Memory B cell (primary cell): ENCODE measurements around the gene CACNA1C.

Source experiments
- ATAC-seq: fragments of 150-1000 bp; cut with Tn5 transposase; 2 replicates; pipeline ENCODE4 v1.10.0; 2021; ENCODE audit warnings: low read depth, mild to moderate bottlenecking, moderate library complexity
- DNase-seq, 2 donors: peaks; one replicate each; pipeline ENCODE4 v3.0.0; 2022; ENCODE audit warnings: low spot score in 2 of 2
- H3K27ac Mint-ChIP-seq: one replicate; pipeline ENCODE4 v1.8.0; 2022; ENCODE audit warnings: mild to moderate bottlenecking, moderate library complexity, mixed read lengths
- H3K27me3 Mint-ChIP-seq: one replicate; pipeline ENCODE4 v1.8.0; 2022; ENCODE audit warnings: mixed read lengths
- H3K36me3 Mint-ChIP-seq: one replicate; pipeline ENCODE4 v1.8.0; 2022; ENCODE audit warnings: mild to moderate bottlenecking, mixed read lengths
- H3K4me1 Mint-ChIP-seq: one replicate; pipeline ENCODE4 v1.8.0; 2022; ENCODE audit warnings: mixed read lengths
- H3K4me3 Mint-ChIP-seq: one replicate; pipeline ENCODE4 v1.8.0; 2022; ENCODE audit warnings: mild to moderate bottlenecking, moderate library complexity, mixed read lengths
- H3K9me3 Mint-ChIP-seq: one replicate; pipeline ENCODE4 v1.8.0; 2022; ENCODE audit warnings: mixed read lengths

CACNA1C gene

DNA sequence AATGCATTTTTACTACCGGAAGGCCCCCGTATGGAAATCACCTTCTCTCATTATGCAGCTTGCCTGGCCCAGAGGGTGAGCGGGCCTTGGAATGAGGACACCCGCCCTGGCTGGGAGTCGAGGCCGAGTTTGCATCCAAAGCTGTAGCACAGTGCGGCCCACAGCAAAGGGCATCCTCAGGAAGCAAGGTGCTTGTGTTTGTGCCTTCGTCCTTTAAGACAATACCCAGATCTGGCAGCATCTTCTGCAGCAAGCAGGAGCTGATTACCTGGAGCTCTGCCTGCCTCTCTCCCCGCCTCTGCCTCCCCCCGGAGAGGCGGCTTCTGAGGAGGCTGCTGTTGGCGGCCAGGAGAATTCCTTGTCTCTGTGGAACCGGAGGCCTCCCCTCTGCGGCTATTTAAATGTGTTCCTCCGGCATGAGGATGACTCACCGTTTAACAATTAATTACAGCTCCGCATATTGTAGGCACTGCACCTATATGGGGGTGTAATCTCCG lies 145.3 kb downstream of the CACNA1C start:
- ATAC-seq = no peak
- Mint-ChIP-seq H3K4me1 (no peaks in the 10 kb centered on the region), H3K27ac (no peak overlapping the region), H3K36me3 (no peaks in the 10 kb centered on the region), H3K9me3 (no peaks in the 10 kb centered on the region), H3K27me3 (peaks cover 2% of the 10 kb centered on the region), H3K4me3 (no peak overlapping the region)
- DNase-seq = no peak

- Mint-ChIP-seq H3K4me1 (no peaks in the 10 kb centered on the region), H3K9me3 (no peaks in the 10 kb centered on the region), H3K36me3 (no peaks in the 10 kb centered on the region), H3K4me3 (no peak overlapping the region), H3K27ac (no peak overlapping the region), H3K27me3 (peaks cover 2% of the 10 kb centered on the region)
- ATAC-seq = no peak
- no peak for DNase-seq
These were observed 145.8 kb downstream of the CACNA1C start for GRCh38 chr12:2198542-2198941.

DNA sequence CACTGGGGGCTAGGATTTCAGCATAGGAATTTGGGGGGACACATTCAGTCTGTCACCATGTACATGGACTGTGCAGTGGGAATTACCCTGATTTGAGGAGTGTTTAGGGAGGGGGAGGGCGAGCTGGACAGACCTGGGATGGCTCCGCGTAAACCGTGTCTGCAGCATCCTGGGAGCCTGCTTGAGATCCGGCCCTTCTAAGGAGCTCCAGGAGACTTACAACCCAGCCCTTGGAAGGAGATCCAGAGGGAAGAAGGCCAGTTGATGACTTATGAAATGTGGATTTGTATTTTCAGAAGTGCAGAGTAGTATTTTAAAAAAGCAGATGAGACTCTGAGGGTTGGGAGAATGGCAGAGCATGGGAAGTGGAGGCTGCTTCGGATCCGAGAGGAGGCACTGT lies 153.2 kb downstream of the CACNA1C start:
- peaks cover 8% of the 10 kb centered on the region for H3K4me1 Mint-ChIP-seq
- no peak for ATAC-seq
- no peaks in the 10 kb centered on the region for H3K9me3 Mint-ChIP-seq
- no peak overlapping the region for H3K27ac Mint-ChIP-seq
- H3K36me3 Mint-ChIP-seq = no peaks in the 10 kb centered on the region
- peaks cover 6% of the 10 kb centered on the region for H3K27me3 Mint-ChIP-seq
- H3K4me3 Mint-ChIP-seq = no peak overlapping the region
- DNase-seq = no peak

- no peaks in the 10 kb centered on the region for H3K9me3 Mint-ChIP-seq
- no peak for ATAC-seq
- no peaks in the 10 kb centered on the region for H3K36me3 Mint-ChIP-seq
- peaks cover 8% of the 10 kb centered on the region for H3K4me1 Mint-ChIP-seq
- no peak for DNase-seq
- H3K4me3 Mint-ChIP-seq = no peak overlapping the region
- H3K27ac Mint-ChIP-seq = no peak overlapping the region
- peaks cover 6% of the 10 kb centered on the region for H3K27me3 Mint-ChIP-seq
These were observed 156.2 kb downstream of the CACNA1C start for GRCh38 chr12:2208837-2209635.

- Mint-ChIP-seq H3K4me3 (no peak overlapping the region), H3K36me3 (no peaks in the 10 kb centered on the region), H3K27me3 (peaks cover 13% of the 10 kb centered on the region), H3K27ac (no peak overlapping the region), H3K9me3 (no peaks in the 10 kb centered on the region), H3K4me1 (peaks cover 8% of the 10 kb centered on the region)
- DNase-seq (no peak), ATAC-seq (no peak)
These were observed 158.3 kb downstream of the CACNA1C start for GRCh38 chr12:2211119-2211518.

DNA sequence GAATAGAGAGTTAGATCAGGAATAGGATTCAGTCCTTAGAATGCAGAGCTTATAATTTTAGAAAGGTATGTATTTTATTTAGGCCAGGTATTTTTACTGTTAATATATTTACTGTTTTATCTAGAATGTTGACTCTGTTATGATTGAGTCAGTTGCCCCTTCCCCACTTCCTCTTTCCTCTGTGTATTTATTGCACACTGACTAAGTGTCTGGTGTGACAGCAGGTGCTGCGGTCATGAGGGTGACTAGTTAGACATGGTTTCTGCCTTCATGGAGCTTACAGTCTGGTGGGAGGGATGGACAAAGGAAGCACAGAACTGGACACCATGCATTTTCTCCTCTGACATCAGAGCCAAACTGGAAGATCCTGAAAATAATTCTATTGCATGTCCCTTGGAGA lies 159.8 kb downstream of the CACNA1C start:
- no peak for ATAC-seq
- Mint-ChIP-seq H3K4me3 (no peak overlapping the region), H3K9me3 (no peaks in the 10 kb centered on the region), H3K36me3 (no peaks in the 10 kb centered on the region), H3K4me1 (peaks cover 8% of the 10 kb centered on the region), H3K27ac (no peak overlapping the region), H3K27me3 (peaks cover 8% of the 10 kb centered on the region)
- no peak for DNase-seq

DNA sequence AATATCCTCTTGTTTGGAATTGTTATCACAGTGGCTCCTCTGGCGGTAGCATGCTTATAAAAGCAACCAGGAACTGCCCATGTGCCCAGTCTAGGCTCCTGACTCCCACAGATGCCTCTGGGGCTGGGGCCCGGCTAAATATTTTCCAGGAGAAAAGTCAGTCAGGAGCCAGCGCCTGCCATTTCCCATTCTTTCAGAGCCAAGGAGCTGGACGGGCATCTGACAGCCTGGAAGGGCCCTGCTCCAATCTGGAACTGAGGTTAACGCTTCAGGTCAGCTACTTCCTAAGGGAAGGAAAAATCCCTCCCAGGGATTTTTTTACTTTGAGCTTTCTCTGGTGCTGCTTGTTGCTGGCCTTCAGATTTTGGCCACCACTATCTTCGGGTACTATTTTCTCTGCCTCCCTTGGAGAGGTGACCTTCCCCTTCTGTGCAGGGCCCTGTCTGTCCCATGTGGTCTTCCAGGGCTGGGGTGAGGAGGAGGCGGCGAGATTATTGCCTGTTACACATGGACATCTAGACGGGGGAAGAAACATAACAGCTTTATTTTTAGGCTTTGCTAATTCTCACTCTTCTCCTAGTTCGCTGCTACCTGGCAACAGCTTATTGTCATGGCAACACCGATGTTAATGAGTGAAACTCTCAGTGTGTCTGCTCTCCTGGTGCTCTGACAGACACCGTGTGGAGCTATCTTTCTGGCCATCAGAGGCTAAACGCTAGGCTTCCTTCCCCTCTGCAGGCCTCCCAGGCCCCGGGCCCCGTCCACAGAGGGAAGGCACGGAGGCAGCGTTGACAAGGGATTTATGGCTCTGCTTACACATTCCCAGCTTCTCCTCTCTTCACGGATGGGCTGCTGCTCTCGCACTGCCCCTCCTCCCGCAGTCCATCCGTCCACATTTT lies 160.4 kb downstream of the CACNA1C start:
- DNase-seq (no peak), ATAC-seq (no peak)
- no peak overlapping the region for H3K4me3 Mint-ChIP-seq
- H3K4me1 Mint-ChIP-seq = peaks cover 5% of the 10 kb centered on the region
- H3K27ac Mint-ChIP-seq = no peak overlapping the region
- H3K27me3 Mint-ChIP-seq = peaks cover 8% of the 10 kb centered on the region
- no peaks in the 10 kb centered on the region for H3K36me3 Mint-ChIP-seq
- H3K9me3 Mint-ChIP-seq = no peaks in the 10 kb centered on the region

- Mint-ChIP-seq H3K27me3 (peaks cover 8% of the 10 kb centered on the region), H3K4me3 (no peak overlapping the region), H3K36me3 (no peaks in the 10 kb centered on the region), H3K27ac (no peak overlapping the region), H3K4me1 (peaks cover 5% of the 10 kb centered on the region), H3K9me3 (no peaks in the 10 kb centered on the region)
- ATAC-seq (no peak), DNase-seq (no peak)
These were observed 161.6 kb downstream of the CACNA1C start for GRCh38 chr12:2214411-2214810.

GRCh38 chr12:2215709-2216560 lies 163.1 kb downstream of the CACNA1C start:
- Mint-ChIP-seq H3K36me3 (no peaks in the 10 kb centered on the region), H3K4me1 (no peaks in the 10 kb centered on the region), H3K4me3 (no peak overlapping the region), H3K9me3 (no peaks in the 10 kb centered on the region), H3K27ac (no peak overlapping the region), H3K27me3 (peaks cover 8% of the 10 kb centered on the region)
- ATAC-seq (no peak), DNase-seq (no peak)

DNA sequence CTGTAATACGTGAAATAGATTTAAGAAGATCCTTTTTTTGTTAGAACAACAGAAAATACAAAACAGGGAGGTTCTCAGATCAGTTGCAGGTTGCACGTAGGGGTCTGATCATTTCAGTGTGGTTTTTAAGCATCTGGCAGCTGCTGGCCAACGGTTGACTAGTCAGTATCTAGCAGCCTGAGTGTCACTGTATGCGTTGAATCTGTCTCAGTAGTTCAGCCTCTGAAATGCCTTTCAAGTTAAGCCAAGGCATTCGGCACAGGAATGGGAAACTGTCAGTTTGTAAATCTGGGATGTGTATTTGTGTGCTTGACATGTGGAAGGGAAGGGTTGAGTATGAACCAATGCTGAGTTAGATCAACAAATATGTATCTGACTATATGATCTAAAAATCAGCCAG lies 165.9 kb downstream of the CACNA1C start:
- no peak for DNase-seq
- no peak overlapping the region for H3K27ac Mint-ChIP-seq
- no peaks in the 10 kb centered on the region for H3K4me1 Mint-ChIP-seq
- no peak for ATAC-seq
- H3K4me3 Mint-ChIP-seq = no peak overlapping the region
- H3K36me3 Mint-ChIP-seq = no peaks in the 10 kb centered on the region
- peaks cover 1% of the 10 kb centered on the region for H3K9me3 Mint-ChIP-seq
- peaks cover 8% of the 10 kb centered on the region for H3K27me3 Mint-ChIP-seq

DNA sequence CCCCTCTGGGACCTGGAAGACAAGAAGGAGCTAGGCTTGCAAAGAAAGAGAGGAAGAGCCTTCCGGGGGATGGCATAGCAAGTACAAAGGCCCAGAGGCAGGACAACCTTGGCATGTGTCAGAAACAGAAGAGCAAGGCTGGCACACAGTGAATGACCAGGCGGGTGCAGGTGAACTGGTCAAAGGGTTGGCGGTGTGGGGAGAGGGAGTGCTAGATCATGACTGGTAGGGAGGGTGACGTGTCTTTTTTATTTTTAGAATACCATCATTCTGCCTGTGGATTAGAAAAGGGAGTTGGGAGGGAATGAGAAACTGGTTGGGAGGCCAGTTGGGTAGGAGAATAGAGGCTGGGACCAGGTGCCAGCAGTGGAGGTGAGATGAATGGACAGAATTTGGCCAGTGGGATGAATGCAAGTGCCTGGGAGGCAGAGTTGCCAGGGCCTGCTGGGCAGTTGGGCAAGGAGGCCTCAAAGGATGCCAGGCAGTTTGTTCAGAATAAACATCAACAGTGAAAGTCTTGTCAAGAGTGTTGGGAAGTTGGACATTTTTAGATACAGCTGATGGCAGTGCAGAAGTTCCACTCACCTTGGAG lies 168.3 kb downstream of the CACNA1C start:
- Mint-ChIP-seq H3K9me3 (peaks cover 1% of the 10 kb centered on the region), H3K4me1 (no peaks in the 10 kb centered on the region), H3K36me3 (no peaks in the 10 kb centered on the region), H3K27ac (no peak overlapping the region), H3K27me3 (no peaks in the 10 kb centered on the region), H3K4me3 (no peak overlapping the region)
- ATAC-seq = no peak
- no peak for DNase-seq

DNA sequence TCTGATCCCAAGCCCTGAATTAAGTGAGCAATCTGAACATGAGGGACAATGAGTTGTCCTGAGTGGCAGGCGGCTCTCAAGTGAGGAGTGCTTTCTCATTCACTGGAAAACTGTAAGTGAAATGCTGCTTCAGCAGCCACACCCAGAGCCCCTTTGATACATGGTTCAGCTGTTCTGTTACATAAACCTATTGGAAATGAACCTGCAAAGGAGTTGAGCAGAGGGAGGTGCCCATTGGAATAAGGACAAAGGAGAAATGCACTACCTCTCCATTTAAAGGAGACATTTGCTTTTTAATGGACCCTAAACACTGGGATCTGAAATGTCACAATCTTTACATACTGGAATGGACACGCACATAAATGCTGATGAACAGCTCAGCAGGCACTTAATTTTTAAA lies 169.9 kb downstream of the CACNA1C start:
- no peaks in the 10 kb centered on the region for H3K27me3 Mint-ChIP-seq
- DNase-seq = no peak
- H3K36me3 Mint-ChIP-seq = no peaks in the 10 kb centered on the region
- ATAC-seq = no peak
- peaks cover 1% of the 10 kb centered on the region for H3K9me3 Mint-ChIP-seq
- no peak overlapping the region for H3K4me3 Mint-ChIP-seq
- H3K4me1 Mint-ChIP-seq = no peaks in the 10 kb centered on the region
- no peak overlapping the region for H3K27ac Mint-ChIP-seq

DNA sequence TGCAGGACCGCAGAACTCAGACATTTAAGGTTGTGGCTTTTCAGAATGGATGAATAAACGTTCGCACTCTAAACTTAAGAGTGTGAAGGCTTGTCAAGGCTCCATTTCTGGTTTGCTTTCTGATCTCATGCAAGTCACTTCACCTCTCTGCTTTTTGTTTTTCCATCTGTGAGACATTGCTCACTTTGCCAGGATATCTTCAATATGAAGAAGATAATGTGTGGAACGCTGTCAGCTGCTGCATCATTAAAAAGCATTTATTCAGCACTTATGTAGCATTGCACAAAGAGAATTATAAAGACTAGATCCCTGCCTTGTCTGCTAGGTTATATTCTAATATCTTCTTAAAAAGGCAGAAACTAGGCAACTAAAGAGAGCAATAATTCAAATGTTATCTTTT lies 172.2 kb downstream of the CACNA1C start:
- ATAC-seq = no peak
- Mint-ChIP-seq H3K27me3 (peaks cover 7% of the 10 kb centered on the region), H3K4me3 (no peak overlapping the region), H3K27ac (no peak overlapping the region), H3K9me3 (peaks cover 4% of the 10 kb centered on the region), H3K4me1 (peaks cover 4% of the 10 kb centered on the region), H3K36me3 (peaks cover 3% of the 10 kb centered on the region)
- no peak for DNase-seq
